MM.1S (cell line): ENCODE data around the gene GPSM1.

Experiments used
- DNase-seq: peaks from one replicate; pipeline ENCODE4 v3.0.0-alpha.2; 2015
- H2AFZ ChIP-seq: fragments of 300-600 bp; sonication (generic); 2 replicates; pipeline ENCODE4 v1.6.0; 2016; ENCODE audit warnings: antibody characterized with exemption, low read length
- H3F3A ChIP-seq: fragments of 300-600 bp; sonication (generic); 2 replicates; pipeline ENCODE4 v1.6.1; 2016; ENCODE audit warnings: mild to moderate bottlenecking, antibody characterized with exemption, low read length, moderate library complexity, mixed read lengths; ENCODE audit not compliant: insufficient read depth
- H3K27ac ChIP-seq: fragments of 300-600 bp; sonication (generic); 2 replicates; pipeline ENCODE4 v1.5.1; 2016; ENCODE audit warnings: mild to moderate bottlenecking, low read length
- H3K27me3 ChIP-seq: fragments of 300-600 bp; sonication (generic); replicated peaks from 2 replicates; pipeline ENCODE4 v1.6.0; 2016; ENCODE audit warnings: low read length; ENCODE audit not compliant: insufficient read depth
- H3K36me3 ChIP-seq: fragments of 300-600 bp; sonication (generic); replicated peaks from 2 replicates; pipeline ENCODE4 v1.6.1; 2016; ENCODE audit warnings: mild to moderate bottlenecking, low read length, mixed read lengths; ENCODE audit not compliant: insufficient read depth
- H3K4me1 ChIP-seq: fragments of 300-600 bp; sonication (generic); 2 replicates; pipeline ENCODE4 v1.6.1; 2016; ENCODE audit warnings: low read length, mixed read lengths
- H3K4me2 ChIP-seq: fragments of 300-600 bp; sonication (generic); 2 replicates; pipeline ENCODE4 v1.6.0; 2016; ENCODE audit warnings: low read depth, low read length
- H3K4me3 ChIP-seq: fragments of 300-600 bp; sonication (generic); 2 replicates; pipeline ENCODE4 v1.5.1; 2016; ENCODE audit warnings: low read length, mixed read lengths
- H3K79me2 ChIP-seq: fragments of 300-600 bp; sonication (generic); 2 replicates; pipeline ENCODE4 v1.6.1; 2016; ENCODE audit warnings: mixed run types, low read length, mixed read lengths
- H3K9ac ChIP-seq: fragments of 300-600 bp; sonication (generic); 2 replicates; pipeline ENCODE4 v1.6.1; 2016; ENCODE audit warnings: low read length, mixed read lengths
- H3K9me2 ChIP-seq: fragments of 300-600 bp; sonication (generic); replicated peaks from 2 replicates; pipeline ENCODE4 v1.6.1; 2016; ENCODE audit warnings: mild to moderate bottlenecking, low read length, mixed read lengths; ENCODE audit not compliant: insufficient read depth
- H3K9me3 ChIP-seq: fragments of 300-600 bp; sonication (generic); replicated peaks from 2 replicates; pipeline ENCODE4 v1.6.1; 2016; ENCODE audit warnings: mild to moderate bottlenecking, low read length, mixed read lengths; ENCODE audit not compliant: insufficient read depth
- H4K20me1 ChIP-seq: fragments of 300-600 bp; sonication (generic); 2 replicates; pipeline ENCODE4 v1.6.1; 2016; ENCODE audit warnings: mild to moderate bottlenecking, low read length, moderate library complexity, mixed read lengths; ENCODE audit not compliant: insufficient read depth
- EZH2 ChIP-seq: fragments of 300-600 bp; sonication (generic); optimal IDR thresholded peaks from 2 replicates; pipeline ENCODE3; 2017; ENCODE audit warnings: low read depth, mild to moderate bottlenecking, antibody characterized with exemption, low read length, mixed read lengths
- EZH2phosphoT487 ChIP-seq: fragments of 300-600 bp; sonication (generic); IDR thresholded peaks from 2 replicates; pipeline ENCODE4 v1.6.1; 2018; ENCODE audit warnings: antibody characterized with exemption, low read length
- TF ChIP-seq, protein P1 (sequence below): fragments of 300-600 bp; sonication (generic); IDR thresholded peaks from 2 replicates; pipeline ENCODE4 v1.5.1; 2016; ENCODE audit warnings: antibody characterized with exemption, low read length, mixed read lengths

The GPSM1 gene

GRCh38 chr9:136366826-136367225 is 39.5 kb downstream of the GPSM1 start:
- H3K9me2 ChIP-seq = no peaks in the 10 kb centered on the region
- H3K4me3 ChIP-seq = no peak overlapping the region
- peaks cover 28% of the 10 kb centered on the region for H3K27me3 ChIP-seq
- H3K27ac ChIP-seq = no peak overlapping the region
- DNase-seq = no peak
- H3K4me1 ChIP-seq = peaks cover 5% of the 10 kb centered on the region
- no peak overlapping the region for H3K4me2 ChIP-seq
- no peaks in the 10 kb centered on the region for H3K9me3 ChIP-seq
- TF ChIP-seq, protein P1, sequence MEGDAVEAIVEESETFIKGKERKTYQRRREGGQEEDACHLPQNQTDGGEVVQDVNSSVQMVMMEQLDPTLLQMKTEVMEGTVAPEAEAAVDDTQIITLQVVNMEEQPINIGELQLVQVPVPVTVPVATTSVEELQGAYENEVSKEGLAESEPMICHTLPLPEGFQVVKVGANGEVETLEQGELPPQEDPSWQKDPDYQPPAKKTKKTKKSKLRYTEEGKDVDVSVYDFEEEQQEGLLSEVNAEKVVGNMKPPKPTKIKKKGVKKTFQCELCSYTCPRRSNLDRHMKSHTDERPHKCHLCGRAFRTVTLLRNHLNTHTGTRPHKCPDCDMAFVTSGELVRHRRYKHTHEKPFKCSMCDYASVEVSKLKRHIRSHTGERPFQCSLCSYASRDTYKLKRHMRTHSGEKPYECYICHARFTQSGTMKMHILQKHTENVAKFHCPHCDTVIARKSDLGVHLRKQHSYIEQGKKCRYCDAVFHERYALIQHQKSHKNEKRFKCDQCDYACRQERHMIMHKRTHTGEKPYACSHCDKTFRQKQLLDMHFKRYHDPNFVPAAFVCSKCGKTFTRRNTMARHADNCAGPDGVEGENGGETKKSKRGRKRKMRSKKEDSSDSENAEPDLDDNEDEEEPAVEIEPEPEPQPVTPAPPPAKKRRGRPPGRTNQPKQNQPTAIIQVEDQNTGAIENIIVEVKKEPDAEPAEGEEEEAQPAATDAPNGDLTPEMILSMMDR = no peak
- TF ChIP-seq EZH2 (no peak), EZH2phosphoT487 (no peak)
- no peaks in the 10 kb centered on the region; the same call in 1 of the 2 replicates for H4K20me1 ChIP-seq
- H3K79me2 ChIP-seq = peaks cover 11% of the 10 kb centered on the region; the same call in 1 of the 2 replicates
- no peak overlapping the region for H2AFZ ChIP-seq
- H3K9ac ChIP-seq = no peak overlapping the region
- H3F3A ChIP-seq = no peaks in the 10 kb centered on the region
- H3K36me3 ChIP-seq = no peaks in the 10 kb centered on the region

DNA sequence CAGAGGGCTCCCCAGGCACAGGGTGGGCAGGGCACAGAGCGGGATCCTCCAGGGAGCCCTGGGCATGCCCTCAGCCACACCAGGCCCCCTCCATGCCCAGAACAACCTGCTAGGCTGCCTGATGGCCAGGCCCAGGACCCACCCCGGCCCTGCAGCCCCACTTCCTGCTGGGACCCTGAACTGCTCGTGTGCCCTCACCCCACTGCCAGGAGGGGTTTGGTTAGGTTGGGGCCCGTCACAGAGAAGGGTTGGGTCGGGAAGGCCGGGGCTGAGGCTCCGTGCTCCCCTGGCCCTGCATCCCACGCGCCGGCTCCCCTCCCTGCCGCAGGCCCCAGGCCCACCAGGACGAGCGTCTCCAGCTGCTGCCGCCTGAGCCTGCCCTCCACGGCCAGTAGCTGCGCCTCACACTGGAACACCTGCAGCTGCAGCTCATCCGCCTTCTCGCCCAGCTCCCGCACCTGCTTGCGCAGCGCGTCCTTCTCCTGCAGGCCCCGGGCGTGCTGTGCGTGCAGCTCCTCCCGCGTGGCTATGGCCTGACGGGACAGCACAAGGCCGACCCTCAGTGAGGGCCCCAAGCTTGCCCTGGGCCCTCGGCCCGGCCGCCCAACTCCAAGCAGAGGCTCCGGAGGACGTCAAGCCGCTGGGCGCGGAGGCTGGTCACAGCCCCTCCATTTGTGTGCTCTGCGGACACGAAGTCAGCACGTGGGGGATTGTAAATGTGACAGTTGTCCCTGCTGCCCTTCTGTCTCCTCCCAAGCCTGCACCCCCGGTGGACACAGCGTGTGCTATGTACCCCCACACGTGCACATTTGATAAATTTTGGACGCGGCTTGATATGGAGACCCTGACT is 40.2 kb downstream of the GPSM1 start:
- peaks cover 33% of the 10 kb centered on the region for H3K27me3 ChIP-seq
- H3K27ac ChIP-seq = no peak overlapping the region
- H3K4me2 ChIP-seq = no peak overlapping the region
- H3K9me2 ChIP-seq = no peaks in the 10 kb centered on the region
- H3K4me1 ChIP-seq = peaks cover 5% of the 10 kb centered on the region
- no peaks in the 10 kb centered on the region for H3K36me3 ChIP-seq
- no peak overlapping the region for H2AFZ ChIP-seq
- no peaks in the 10 kb centered on the region for H3F3A ChIP-seq
- no peaks in the 10 kb centered on the region for H3K9me3 ChIP-seq
- H3K4me3 ChIP-seq = no peak overlapping the region
- DNase-seq = no peak
- H4K20me1 ChIP-seq = no peaks in the 10 kb centered on the region; the same call in 1 of the 2 replicates
- H3K79me2 ChIP-seq = peaks cover 4% of the 10 kb centered on the region; the same call in 1 of the 2 replicates
- no peak overlapping the region for H3K9ac ChIP-seq
- no peak for TF ChIP-seq EZH2phosphoT487

GRCh38 chr9:136368190-136368589 is 40.9 kb downstream of the GPSM1 start:
- no peak overlapping the region for H3K4me2 ChIP-seq
- H3K27me3 ChIP-seq = peaks cover 40% of the 10 kb centered on the region
- no peaks in the 10 kb centered on the region for H3K9me3 ChIP-seq
- no peak overlapping the region for H3K4me3 ChIP-seq
- H3K36me3 ChIP-seq = no peaks in the 10 kb centered on the region
- H3F3A ChIP-seq = no peaks in the 10 kb centered on the region
- H3K9me2 ChIP-seq = no peaks in the 10 kb centered on the region
- no peak overlapping the region for H2AFZ ChIP-seq
- no peaks in the 10 kb centered on the region for H4K20me1 ChIP-seq
- H3K9ac ChIP-seq = no peak overlapping the region
- peaks cover 5% of the 10 kb centered on the region for H3K4me1 ChIP-seq
- DNase-seq = no peak
- H3K79me2 ChIP-seq = no peaks in the 10 kb centered on the region
- H3K27ac ChIP-seq = no peak overlapping the region
- TF ChIP-seq, protein P1 = no peak
- TF ChIP-seq EZH2 (no peak), EZH2phosphoT487 (no peak)

- Histone ChIP-seq H4K20me1 (no peaks in the 10 kb centered on the region), H3K27ac (no peak overlapping the region), H3K4me1 (no peaks in the 10 kb centered on the region), H3K9me2 (no peaks in the 10 kb centered on the region), H3K79me2 (no peaks in the 10 kb centered on the region), H3K4me2 (no peak overlapping the region), H3K36me3 (no peaks in the 10 kb centered on the region), H3K27me3 (peaks cover 40% of the 10 kb centered on the region), H2AFZ (no peak overlapping the region), H3K4me3 (no peak overlapping the region), H3K9me3 (no peaks in the 10 kb centered on the region), H3F3A (no peaks in the 10 kb centered on the region), H3K9ac (no peak overlapping the region)
- DNase-seq = no peak
- TF ChIP-seq, protein P1 = no peak
- TF ChIP-seq EZH2phosphoT487 = no peak
- TF ChIP-seq EZH2 = no peak
Measured at GRCh38 chr9:136370037-136370436, 42.7 kb downstream of the GPSM1 start.
